C4-2B (cell line): Measurements from ENCODE around the gene TST.
A peak's percentile ranks its signal among the peaks of the same experiment; 100 is the strongest.

Source experiments
- H3K27ac ChIP-seq: fragments of 450-650 bp; 2 replicates; pipeline ENCODE4 v1.5.1; 2017
- CTCF ChIP-seq: fragments of 450-650 bp; conservative IDR thresholded peaks from 2 replicates; pipeline ENCODE4 v1.5.1; 2017; ENCODE audit warnings: mild to moderate bottlenecking
- ZFX ChIP-seq: fragments of 450-650 bp; IDR thresholded peaks from 2 replicates; pipeline ENCODE4 v1.6.1; 2017

The TST gene

GRCh38 chr22:36977947-36978660, 41.1 kb downstream of the TST start:
- H3K27ac ChIP-seq = peak overlapping the region; percentile 4; the same call in 1 of the 2 replicates
- TF ChIP-seq CTCF (peak; percentile 96), ZFX (no peak)

GRCh38 chr22:36977401-36977861, 41.8 kb downstream of the TST start:
- H3K27ac ChIP-seq = peak overlapping the region; percentile 4; the same call in 1 of the 2 replicates
- TF ChIP-seq ZFX = no peak
- no peak for TF ChIP-seq CTCF

- no peak for TF ChIP-seq ZFX
- no peak for TF ChIP-seq CTCF
- no peak overlapping the region for H3K27ac ChIP-seq
These were observed 42.6 kb downstream of the TST start for GRCh38 chr22:36976606-36977005.

- H3K27ac ChIP-seq = no peak overlapping the region
- TF ChIP-seq ZFX (no peak), CTCF (no peak)
These were observed 47.7 kb downstream of the TST start for GRCh38 chr22:36971341-36972125.

GRCh38 chr22:36968249-36968964, 50.8 kb downstream of the TST start:
- H3K27ac ChIP-seq = no peak overlapping the region
- TF ChIP-seq ZFX = no peak
- no peak for TF ChIP-seq CTCF

- TF ChIP-seq ZFX = no peak
- H3K27ac ChIP-seq = no peak overlapping the region
These were observed 52.3 kb downstream of the TST start for GRCh38 chr22:36966851-36967540.

- TF ChIP-seq CTCF (no peak), ZFX (no peak)
- H3K27ac ChIP-seq = no peak overlapping the region
These were observed 53.6 kb downstream of the TST start for GRCh38 chr22:36965696-36966095.
